ENCODE results near the gene VIL1. TPM values are rescaled to one million over a fixed set of nuclear protein-coding genes. Genes with fewer than 3 reads are reported as not detected.

The VIL1 gene
- total and polyA plus RNA-seq, 2 of the 13 experiments (the other 11 are each of a cell fraction or from before 2014, with no cell fraction given) = 287 to 301 TPM

- TF ChIP-seq, protein P1, sequence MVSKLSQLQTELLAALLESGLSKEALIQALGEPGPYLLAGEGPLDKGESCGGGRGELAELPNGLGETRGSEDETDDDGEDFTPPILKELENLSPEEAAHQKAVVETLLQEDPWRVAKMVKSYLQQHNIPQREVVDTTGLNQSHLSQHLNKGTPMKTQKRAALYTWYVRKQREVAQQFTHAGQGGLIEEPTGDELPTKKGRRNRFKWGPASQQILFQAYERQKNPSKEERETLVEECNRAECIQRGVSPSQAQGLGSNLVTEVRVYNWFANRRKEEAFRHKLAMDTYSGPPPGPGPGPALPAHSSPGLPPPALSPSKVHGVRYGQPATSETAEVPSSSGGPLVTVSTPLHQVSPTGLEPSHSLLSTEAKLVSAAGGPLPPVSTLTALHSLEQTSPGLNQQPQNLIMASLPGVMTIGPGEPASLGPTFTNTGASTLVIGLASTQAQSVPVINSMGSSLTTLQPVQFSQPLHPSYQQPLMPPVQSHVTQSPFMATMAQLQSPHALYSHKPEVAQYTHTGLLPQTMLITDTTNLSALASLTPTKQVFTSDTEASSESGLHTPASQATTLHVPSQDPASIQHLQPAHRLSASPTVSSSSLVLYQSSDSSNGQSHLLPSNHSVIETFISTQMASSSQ (IDR thresholded peaks at IDR 0.05; ENCODE audit: low read depth) = no peak
- TF ChIP-seq, protein P1 (CRISPR knock-in tag; IDR thresholded peaks at IDR 0.05; ENCODE audit: borderline replicate concordance) = no peak
- TF ChIP-seq ARNT (IDR thresholded peaks at IDR 0.05) (no peak), SALL1 (CRISPR knock-in tag; IDR thresholded peaks at IDR 0.05) (0 out of 2 replicates have a peak, but pooled peaks have one; percentile 9), ZSCAN9 (CRISPR knock-in tag; IDR thresholded peaks at IDR 0.05; ENCODE audit: borderline replicate concordance) (no peak), ZNF616 (CRISPR knock-in tag; IDR thresholded peaks at IDR 0.05; ENCODE audit: low read depth) (no peak), NAIF1 (CRISPR knock-in tag; IDR thresholded peaks at IDR 0.05; ENCODE audit: borderline replicate concordance) (no peak), ZNF30 (CRISPR knock-in tag; IDR thresholded peaks at IDR 0.05) (no peak), ZBTB8A (CRISPR knock-in tag; IDR thresholded peaks at IDR 0.05; ENCODE audit: borderline replicate concordance, low read depth) (no peak), NCOA2 (CRISPR knock-in tag; IDR thresholded peaks at IDR 0.05) (no peak), ZNF713 (CRISPR knock-in tag; IDR thresholded peaks at IDR 0.05) (no peak), U2AF1 (optimal IDR thresholded peaks at IDR 0.05; ENCODE audit: low read depth, low read length) (no peak), RCOR2 (CRISPR knock-in tag; IDR thresholded peaks at IDR 0.05) (0 out of 2 replicates have a peak, but pooled peaks have one; percentile 31), KLF11 (CRISPR knock-in tag; IDR thresholded peaks at IDR 0.05) (no peak), HNF4A (CRISPR knock-in tag; IDR thresholded peaks at IDR 0.05) (no peak), ZNF597 (CRISPR knock-in tag; IDR thresholded peaks at IDR 0.05) (no peak), RFX3 (CRISPR knock-in tag; IDR thresholded peaks at IDR 0.05) (peak; percentile 66), MED8 (CRISPR knock-in tag; IDR thresholded peaks at IDR 0.05; ENCODE audit: insufficient replicate concordance) (no peak), AHR (CRISPR knock-in tag; IDR thresholded peaks at IDR 0.05) (no peak), ZNF317 (CRISPR knock-in tag; IDR thresholded peaks at IDR 0.05) (no peak), HNRNPH1 (optimal IDR thresholded peaks at IDR 0.05; ENCODE audit: low read depth, low read length) (no peak), ZNF598 (CRISPR knock-in tag; IDR thresholded peaks at IDR 0.05; ENCODE audit: borderline replicate concordance) (no peak)
- TF ChIP-seq, protein P2, sequence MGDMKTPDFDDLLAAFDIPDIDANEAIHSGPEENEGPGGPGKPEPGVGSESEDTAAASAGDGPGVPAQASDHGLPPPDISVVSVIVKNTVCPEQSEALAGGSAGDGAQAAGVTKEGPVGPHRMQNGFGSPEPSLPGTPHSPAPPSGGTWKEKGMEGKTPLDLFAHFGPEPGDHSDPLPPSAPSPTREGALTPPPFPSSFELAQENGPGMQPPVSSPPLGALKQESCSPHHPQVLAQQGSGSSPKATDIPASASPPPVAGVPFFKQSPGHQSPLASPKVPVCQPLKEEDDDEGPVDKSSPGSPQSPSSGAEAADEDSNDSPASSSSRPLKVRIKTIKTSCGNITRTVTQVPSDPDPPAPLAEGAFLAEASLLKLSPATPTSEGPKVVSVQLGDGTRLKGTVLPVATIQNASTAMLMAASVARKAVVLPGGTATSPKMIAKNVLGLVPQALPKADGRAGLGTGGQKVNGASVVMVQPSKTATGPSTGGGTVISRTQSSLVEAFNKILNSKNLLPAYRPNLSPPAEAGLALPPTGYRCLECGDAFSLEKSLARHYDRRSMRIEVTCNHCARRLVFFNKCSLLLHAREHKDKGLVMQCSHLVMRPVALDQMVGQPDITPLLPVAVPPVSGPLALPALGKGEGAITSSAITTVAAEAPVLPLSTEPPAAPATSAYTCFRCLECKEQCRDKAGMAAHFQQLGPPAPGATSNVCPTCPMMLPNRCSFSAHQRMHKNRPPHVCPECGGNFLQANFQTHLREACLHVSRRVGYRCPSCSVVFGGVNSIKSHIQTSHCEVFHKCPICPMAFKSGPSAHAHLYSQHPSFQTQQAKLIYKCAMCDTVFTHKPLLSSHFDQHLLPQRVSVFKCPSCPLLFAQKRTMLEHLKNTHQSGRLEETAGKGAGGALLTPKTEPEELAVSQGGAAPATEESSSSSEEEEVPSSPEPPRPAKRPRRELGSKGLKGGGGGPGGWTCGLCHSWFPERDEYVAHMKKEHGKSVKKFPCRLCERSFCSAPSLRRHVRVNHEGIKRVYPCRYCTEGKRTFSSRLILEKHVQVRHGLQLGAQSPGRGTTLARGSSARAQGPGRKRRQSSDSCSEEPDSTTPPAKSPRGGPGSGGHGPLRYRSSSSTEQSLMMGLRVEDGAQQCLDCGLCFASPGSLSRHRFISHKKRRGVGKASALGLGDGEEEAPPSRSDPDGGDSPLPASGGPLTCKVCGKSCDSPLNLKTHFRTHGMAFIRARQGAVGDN (CRISPR knock-in tag; IDR thresholded peaks at IDR 0.05) = no peak
These were observed 67.2 kb downstream of the VIL1 start (continued) for GRCh38 chr2:218485986-218486667.

All from HepG2 (cell line).